KOPT-K1 (cell line): ENCODE measurements around the gene CMTM2.

Experiments
- H3K27ac ChIP-seq: fragments of 200-600 bp; sonication (generic); 2 replicates; pipeline ENCODE4 v1.5.1; 2016; ENCODE audit warnings: antibody characterized with exemption, mild to moderate bottlenecking, low read depth, low read length; ENCODE audit not compliant: poor library complexity, severe bottlenecking
- H3K36me3 ChIP-seq: fragments of 200-600 bp; sonication (generic); 2 replicates; pipeline ENCODE4 v1.5.1; 2017; ENCODE audit warnings: antibody characterized with exemption, mild to moderate bottlenecking, low read length, moderate library complexity; ENCODE audit not compliant: insufficient read depth
- H3K9me3 ChIP-seq: fragments of 200-600 bp; sonication (generic); 2 replicates; pipeline ENCODE4 v1.5.1; 2017; ENCODE audit warnings: antibody characterized with exemption, low read length, mild to moderate bottlenecking; ENCODE audit not compliant: insufficient read depth, poor library complexity, severe bottlenecking

Gene CMTM2

GRCh38 chr16:66548868-66549267, 30.4 kb upstream of the CMTM2 start:
- H3K27ac ChIP-seq = peak overlapping the region; percentile 98
- 0 out of 2 replicates have a peak, but pooled peaks cover under 1% of the 10 kb centered on the region for H3K36me3 ChIP-seq
- H3K9me3 ChIP-seq = no peaks in the 10 kb centered on the region

DNA sequence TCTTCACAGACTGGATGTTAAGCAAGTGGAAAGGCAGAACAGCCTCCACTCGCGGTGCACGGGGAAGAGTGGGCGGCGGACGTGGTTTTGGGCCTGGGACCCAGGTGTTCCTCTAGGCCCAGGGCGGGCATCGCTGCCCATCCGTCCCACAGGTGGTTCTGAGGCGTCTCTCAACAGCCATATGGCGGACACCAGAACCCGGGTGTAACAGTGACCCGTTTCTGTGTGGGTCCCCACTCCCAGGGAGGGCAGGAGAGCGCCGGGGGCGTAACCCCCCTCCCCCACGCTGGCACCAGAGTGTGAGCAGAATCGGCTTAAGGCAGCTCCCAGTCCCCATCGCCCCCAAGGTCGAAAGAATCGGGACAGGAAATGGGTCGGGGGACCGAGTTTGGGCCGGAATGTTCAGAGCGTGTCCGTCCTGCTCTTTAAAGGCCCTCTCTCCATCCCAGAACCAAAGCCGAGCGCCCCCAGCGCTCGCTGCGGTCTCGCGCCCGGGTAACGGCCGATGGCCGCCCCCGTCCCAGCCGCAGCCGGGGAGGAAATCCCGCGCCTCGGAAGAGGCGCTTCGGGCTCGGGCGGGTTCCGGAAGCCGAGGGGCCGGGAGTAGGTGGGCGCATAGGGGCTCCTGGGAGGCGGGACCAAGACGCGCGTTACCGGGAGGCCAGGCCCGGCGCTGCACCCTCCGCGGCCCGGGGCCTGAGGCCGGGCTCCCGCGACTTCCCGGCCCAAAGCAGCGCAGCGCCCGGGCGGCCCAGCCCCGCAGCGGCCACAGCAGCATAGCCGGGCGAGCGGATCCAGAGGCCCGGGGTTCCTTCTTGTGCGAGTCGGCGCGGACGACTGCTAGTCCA, 29.8 kb upstream of the CMTM2 start, which contains the start of gene TK2:
TK2 (minus strand) TSS at position 839 of the 848 bp plus-strand sequence; CDS start at position 778, 61 bp downstream.
- H3K9me3 ChIP-seq = no peaks in the 10 kb centered on the region
- peaks cover 7% of the 10 kb centered on the region; the same call in 1 of the 2 replicates for H3K36me3 ChIP-seq
- peak within 1 kb of the TSS; percentile 98 for H3K27ac ChIP-seq

- H3K9me3 ChIP-seq = no peaks in the 10 kb centered on the region
- H3K36me3 ChIP-seq = peaks cover 25% of the 10 kb centered on the region
- H3K27ac ChIP-seq = peak overlapping the region; percentile 98
These were observed 27.9 kb upstream of the CMTM2 start for GRCh38 chr16:66551348-66551759.

- peak overlapping the region; percentile 98 for H3K27ac ChIP-seq
These were observed 27.4 kb upstream of the CMTM2 start for GRCh38 chr16:66551788-66552285.

DNA sequence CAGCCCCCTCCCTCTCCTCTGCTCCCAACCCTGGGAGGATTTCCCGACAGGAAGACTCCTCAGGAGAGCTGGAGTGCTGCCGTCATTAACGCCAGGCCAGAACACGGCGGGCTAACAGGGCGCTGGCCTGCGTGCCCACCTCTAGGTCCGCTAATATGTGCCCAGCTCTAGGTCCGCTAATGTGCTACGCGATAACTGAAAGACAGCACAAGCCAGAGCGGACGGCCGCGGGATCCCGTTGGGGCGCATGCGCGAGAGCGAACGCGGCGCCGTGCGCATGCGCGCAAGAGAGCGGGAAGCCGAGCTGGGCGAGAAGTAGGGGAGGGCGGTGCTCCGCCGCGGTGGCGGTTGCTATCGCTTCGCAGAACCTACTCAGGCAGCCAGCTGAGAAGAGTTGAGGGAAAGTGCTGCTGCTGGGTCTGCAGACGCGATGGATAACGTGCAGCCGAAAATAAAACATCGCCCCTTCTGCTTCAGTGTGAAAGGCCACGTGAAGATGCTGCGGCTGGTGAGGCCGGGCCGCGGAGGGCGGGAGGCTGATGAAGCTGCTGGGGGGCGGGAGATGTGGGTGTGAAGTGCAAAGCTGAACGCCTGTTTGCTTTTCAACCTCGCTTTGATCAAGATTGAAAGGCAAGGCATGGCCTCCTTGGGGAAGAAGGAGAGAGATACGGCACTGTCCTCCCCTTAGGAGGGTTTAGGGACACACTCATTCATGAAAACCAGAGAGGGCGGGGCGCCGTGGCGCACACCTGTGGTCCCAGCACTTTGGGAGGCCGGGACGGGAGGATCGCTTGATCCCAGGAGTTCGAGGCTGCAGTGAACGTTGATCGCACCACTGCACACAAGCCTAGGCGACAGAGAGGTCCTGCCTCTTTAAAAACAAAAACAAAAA, 26.7 kb upstream of the CMTM2 start, which contains the start of gene CKLF:
CKLF (plus strand) TSS at position 291 of the 892 bp plus-strand sequence; CDS start at position 431, 140 bp downstream.
- Histone ChIP-seq H3K9me3 (no peaks in the 10 kb centered on the region), H3K27ac (peak within 1 kb of the TSS; percentile 98), H3K36me3 (peaks cover 36% of the 10 kb centered on the region)

More at GRCh38 chr16:66551788-66552285, 27.4 kb upstream of the CMTM2 start:
- Histone ChIP-seq H3K9me3 (no peaks in the 10 kb centered on the region), H3K36me3 (peaks cover 29% of the 10 kb centered on the region)

GRCh38 chr16:66553223-66553622, 26.0 kb upstream of the CMTM2 start:
- no peaks in the 10 kb centered on the region for H3K9me3 ChIP-seq
- H3K36me3 ChIP-seq = peaks cover 43% of the 10 kb centered on the region
- H3K27ac ChIP-seq = peak overlapping the region; percentile 98

DNA sequence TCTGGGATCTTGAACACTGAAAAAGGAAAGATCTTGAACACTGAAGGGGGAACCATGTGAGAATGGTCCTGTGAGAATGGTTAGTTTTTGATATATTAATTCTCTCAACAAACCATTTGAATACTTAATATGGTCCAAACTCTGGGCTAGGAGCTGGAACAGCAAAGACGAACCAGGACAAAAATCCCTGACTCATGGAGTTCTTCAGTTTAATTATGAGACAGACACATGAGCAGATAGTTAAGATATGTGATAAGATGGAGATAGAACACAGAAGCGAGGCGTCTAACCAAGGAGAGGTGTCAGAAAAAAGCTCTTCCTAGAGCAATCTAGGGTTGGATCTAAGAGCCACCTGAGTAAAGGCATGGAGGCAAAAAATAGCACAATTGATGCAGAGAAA, 25.2 kb upstream of the CMTM2 start:
- peak overlapping the region; percentile 98 for H3K27ac ChIP-seq
- H3K36me3 ChIP-seq = peaks cover 51% of the 10 kb centered on the region
- no peaks in the 10 kb centered on the region for H3K9me3 ChIP-seq

- Histone ChIP-seq H3K27ac (peak overlapping the region; percentile 98), H3K36me3 (peaks cover 56% of the 10 kb centered on the region), H3K9me3 (no peaks in the 10 kb centered on the region)
These were observed 24.8 kb upstream of the CMTM2 start for GRCh38 chr16:66554495-66554894.

GRCh38 chr16:66560107-66560506, 19.2 kb upstream of the CMTM2 start:
- no peaks in the 10 kb centered on the region for H3K9me3 ChIP-seq
- H3K27ac ChIP-seq = peak overlapping the region; percentile 94
- H3K36me3 ChIP-seq = peaks cover 87% of the 10 kb centered on the region

DNA sequence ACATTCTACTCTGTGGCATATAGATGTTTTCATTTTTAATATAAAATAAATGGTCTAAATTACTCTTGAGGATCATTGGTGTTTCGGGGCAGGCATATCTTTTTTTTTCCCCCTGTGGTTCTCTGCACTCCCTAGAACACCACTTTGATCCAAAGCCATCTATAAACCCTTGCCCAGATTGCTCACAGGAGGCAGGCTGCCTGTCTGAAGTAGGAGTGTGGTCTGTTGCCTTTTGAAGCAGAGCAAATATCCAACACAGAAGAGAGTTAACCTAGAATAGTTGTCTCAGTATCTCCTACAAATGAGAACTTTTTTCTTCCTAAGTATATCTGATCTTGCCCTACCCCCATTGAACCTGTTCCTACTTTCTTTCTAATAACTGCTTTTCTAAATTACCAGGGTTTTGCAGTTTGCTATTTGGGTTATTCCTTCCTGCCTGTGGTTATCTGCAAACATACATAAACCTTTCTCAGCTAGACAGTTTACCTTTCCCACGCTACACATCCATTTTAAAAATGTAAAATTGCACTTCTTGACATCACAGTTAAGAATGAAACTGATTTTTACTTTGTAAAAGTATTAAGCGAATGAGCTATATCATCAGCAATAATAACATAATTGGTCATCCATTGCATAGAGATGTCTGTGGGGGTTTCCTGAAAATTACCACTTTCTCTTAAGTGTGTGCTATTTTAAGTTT, 17.7 kb upstream of the CMTM2 start:
- peak overlapping the region; percentile 94 for H3K27ac ChIP-seq
- H3K36me3 ChIP-seq = peaks cover 88% of the 10 kb centered on the region
- no peaks in the 10 kb centered on the region for H3K9me3 ChIP-seq

GRCh38 chr16:66562409-66562808, 16.9 kb upstream of the CMTM2 start:
- Histone ChIP-seq H3K27ac (peak overlapping the region; percentile 94), H3K9me3 (no peaks in the 10 kb centered on the region), H3K36me3 (peaks cover 88% of the 10 kb centered on the region)

- Histone ChIP-seq H3K9me3 (no peaks in the 10 kb centered on the region), H3K27ac (peak overlapping the region; percentile 94), H3K36me3 (peaks cover 88% of the 10 kb centered on the region)
These were observed 16.3 kb upstream of the CMTM2 start for GRCh38 chr16:66562986-66563385.

- Histone ChIP-seq H3K27ac (peak overlapping the region; percentile 94), H3K9me3 (no peaks in the 10 kb centered on the region), H3K36me3 (peaks cover 87% of the 10 kb centered on the region)
These were observed 15.5 kb upstream of the CMTM2 start for GRCh38 chr16:66563574-66564334.
